Measurements from ENCODE around the gene NDUFV3. TPM values are rescaled to one million over a fixed set of nuclear protein-coding genes. Genes with fewer than 3 reads are reported as not detected.
"Not testable (repeated sequence)": the region's sequence is repeated elsewhere in the genome, so short reads cannot be mapped to it uniquely, and the experiment has no call there.

NDUFV3 gene
- total RNA-seq, 6 experiments from 2014 or later = 18.9 to 39.1 (median 23.6) TPM

GRCh38 chr21:42931560-42932235 is 38.6 kb downstream of the NDUFV3 start:
- H3K4me3 ChIP-seq = no peak overlapping the region
- H3K4me1 ChIP-seq = peaks cover 0 to 20% (median 6%) of the 10 kb centered on the region in 4 donors
- H3K27me3 ChIP-seq = no peaks in the 10 kb centered on the region
- ATAC-seq (no peak), DNase-seq (no peak)
- no peak overlapping the region for H3K27ac ChIP-seq
- TF ChIP-seq POLR2A (IDR thresholded peaks at IDR 0.05) = no peak
- TF ChIP-seq CTCF (IDR thresholded peaks at IDR 0.05) = no peak
- H3K9me3 ChIP-seq = no peaks in the 10 kb centered on the region
- H3K36me3 ChIP-seq = no peaks in the 10 kb centered on the region
- intact Hi-C loops (cut with DNase I) = no loop called here
- WGBS (ENCODE audit: insufficient coverage, low coverage, low lambda C conversion rate, missing lambda C conversion rate) = 82% methylated on average over 11 of the region's 13 CpGs

GRCh38 chr21:42932378-42933136 is 39.4 kb downstream of the NDUFV3 start:
- 91% methylated on average over 10 of the region's 16 CpGs for WGBS (ENCODE audit: insufficient coverage, low coverage, low lambda C conversion rate, missing lambda C conversion rate)
- peak overlapping the region; percentile 47 to 87 (median 69) for H3K27ac ChIP-seq
- peaks cover 0 to 20% (median 6%) of the 10 kb centered on the region in 4 donors for H3K4me1 ChIP-seq
- H3K36me3 ChIP-seq; H3K9me3 ChIP-seq; ATAC-seq; DNase-seq; intact Hi-C loops (cut with DNase I); H3K27me3 ChIP-seq; H3K4me3 ChIP-seq: not testable (repeated sequence)

- peak overlapping the region; percentile 47 to 87 (median 69) for H3K27ac ChIP-seq
- H3K4me3 ChIP-seq; intact Hi-C loops (cut with DNase I); H3K9me3 ChIP-seq; H3K36me3 ChIP-seq; H3K27me3 ChIP-seq; DNase-seq: not testable (repeated sequence)
- ATAC-seq = peak; percentile 51 to 80 (median 68)
- H3K4me1 ChIP-seq = peaks cover 0 to 20% (median 6%) of the 10 kb centered on the region in 4 donors
- WGBS (ENCODE audit: insufficient coverage, low coverage, low lambda C conversion rate, missing lambda C conversion rate) = 23% methylated on average over 9 of the region's 9 CpGs
Observed at GRCh38 chr21:42933137-42933970, 40.2 kb downstream of the NDUFV3 start.

GRCh38 chr21:42933973-42934372 is 40.9 kb downstream of the NDUFV3 start:
- intact Hi-C loops (cut with DNase I) = not testable (repeated sequence)

GRCh38 chr21:42936360-42936759 is 43.3 kb downstream of the NDUFV3 start:
- peaks cover 0 to 32% (median 6%) of the 10 kb centered on the region in 4 donors for H3K4me1 ChIP-seq
- H3K36me3 ChIP-seq; DNase-seq; H3K27ac ChIP-seq; H3K9me3 ChIP-seq; H3K27me3 ChIP-seq; intact Hi-C loops (cut with DNase I); H3K4me3 ChIP-seq: not testable (repeated sequence)
- ATAC-seq = peak in 1 of 4 donors; percentile 43
- 100% methylated on average over 1 of the region's 5 CpGs for WGBS (ENCODE audit: insufficient coverage, low coverage, low lambda C conversion rate, missing lambda C conversion rate)

More at GRCh38 chr21:42933973-42934372, 40.9 kb downstream of the NDUFV3 start:
- not testable (repeated sequence) for ATAC-seq, H3K36me3 ChIP-seq, H3K27me3 ChIP-seq, DNase-seq, H3K4me3 ChIP-seq, H3K9me3 ChIP-seq
- peaks cover 0 to 20% (median 6%) of the 10 kb centered on the region in 4 donors for H3K4me1 ChIP-seq
- WGBS (ENCODE audit: insufficient coverage, low coverage, low lambda C conversion rate, missing lambda C conversion rate) = 66% methylated on average over 4 of the region's 12 CpGs
- peak overlapping the region in 2 of 3 donors; percentile 69 to 87 for H3K27ac ChIP-seq

GRCh38 chr21:42937034-42937940 is 44.2 kb downstream of the NDUFV3 start:
- peaks cover 0 to 32% (median 6%) of the 10 kb centered on the region in 4 donors for H3K4me1 ChIP-seq
- H3K27ac ChIP-seq; intact Hi-C loops (cut with DNase I); ATAC-seq; H3K9me3 ChIP-seq; H3K4me3 ChIP-seq; H3K27me3 ChIP-seq; H3K36me3 ChIP-seq; DNase-seq: not testable (repeated sequence)
- 72% methylated on average over 16 of the region's 16 CpGs for WGBS (ENCODE audit: insufficient coverage, low coverage, low lambda C conversion rate, missing lambda C conversion rate)
